ENCODE data around the gene LEMD2.

The LEMD2 gene

DNA sequence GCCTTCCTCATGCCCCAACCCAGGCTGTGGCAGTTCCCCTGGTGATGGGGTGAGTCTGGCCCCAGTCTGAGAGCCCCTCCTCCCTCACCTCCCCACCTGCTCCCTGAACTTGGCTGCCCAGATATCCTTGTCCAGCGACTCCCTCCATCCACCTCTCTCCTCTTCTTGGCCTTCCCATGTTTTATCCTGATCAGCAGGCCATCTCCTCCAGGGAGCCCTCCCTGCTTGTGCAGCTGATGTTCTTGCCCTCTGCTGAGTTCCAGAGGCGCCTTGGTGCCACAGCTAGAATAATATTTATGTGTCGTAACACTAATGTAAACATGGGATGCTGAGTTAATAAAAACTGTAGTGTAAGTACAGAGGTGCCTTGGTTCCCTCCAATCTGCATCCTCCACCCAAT, 31.8 kb downstream of the LEMD2 start:
- DNase-seq: no peak
- no peak for TF ChIP-seq GATA1 (IDR thresholded peaks at IDR 0.05; ENCODE audit: low read depth, low read length)
- no peak for TF ChIP-seq POLR2A (IDR thresholded peaks at IDR 0.05; ENCODE audit: low read length)

DNA sequence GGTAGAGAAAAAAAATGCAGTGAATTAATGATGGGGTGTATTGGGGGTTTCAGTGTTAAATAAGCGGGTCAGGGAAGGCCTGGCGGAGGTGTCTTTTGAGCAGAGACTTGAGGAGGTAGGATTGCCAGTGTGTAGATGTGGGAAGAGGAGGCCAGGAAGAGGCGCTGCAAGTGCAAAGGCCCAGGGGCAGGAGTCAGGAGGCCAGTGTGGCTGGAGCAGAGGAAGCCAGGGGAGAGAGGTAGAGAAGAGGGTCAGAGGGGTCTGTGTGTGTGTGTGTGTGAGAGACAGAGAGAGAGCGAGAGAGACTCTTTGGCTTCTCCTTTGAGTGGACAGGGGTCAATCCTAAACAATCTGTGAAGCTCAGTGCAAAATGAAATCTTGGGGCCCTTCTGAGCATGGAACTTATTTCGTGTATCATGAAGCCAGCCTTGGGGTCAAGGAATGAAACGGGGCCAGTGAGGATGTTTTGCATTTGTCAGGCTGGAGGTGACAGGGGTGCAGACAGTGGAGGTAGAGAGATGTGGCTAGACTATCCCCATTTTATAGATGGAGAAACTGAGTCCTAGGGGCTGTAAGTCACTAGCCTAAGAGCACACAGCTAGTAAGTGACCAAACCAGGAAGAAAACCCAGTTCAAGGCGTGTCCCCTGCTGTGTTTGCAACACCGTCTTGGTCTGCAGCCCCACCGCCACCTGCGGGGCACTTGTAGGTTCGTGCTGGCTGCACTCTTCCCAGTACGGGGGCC, 32.5 kb downstream of the LEMD2 start:
- no peak for DNase-seq
- no peak for TF ChIP-seq POLR2A (IDR thresholded peaks at IDR 0.05; ENCODE audit: low read length)
- no peak for TF ChIP-seq GATA1 (IDR thresholded peaks at IDR 0.05; ENCODE audit: low read depth, low read length)

DNA sequence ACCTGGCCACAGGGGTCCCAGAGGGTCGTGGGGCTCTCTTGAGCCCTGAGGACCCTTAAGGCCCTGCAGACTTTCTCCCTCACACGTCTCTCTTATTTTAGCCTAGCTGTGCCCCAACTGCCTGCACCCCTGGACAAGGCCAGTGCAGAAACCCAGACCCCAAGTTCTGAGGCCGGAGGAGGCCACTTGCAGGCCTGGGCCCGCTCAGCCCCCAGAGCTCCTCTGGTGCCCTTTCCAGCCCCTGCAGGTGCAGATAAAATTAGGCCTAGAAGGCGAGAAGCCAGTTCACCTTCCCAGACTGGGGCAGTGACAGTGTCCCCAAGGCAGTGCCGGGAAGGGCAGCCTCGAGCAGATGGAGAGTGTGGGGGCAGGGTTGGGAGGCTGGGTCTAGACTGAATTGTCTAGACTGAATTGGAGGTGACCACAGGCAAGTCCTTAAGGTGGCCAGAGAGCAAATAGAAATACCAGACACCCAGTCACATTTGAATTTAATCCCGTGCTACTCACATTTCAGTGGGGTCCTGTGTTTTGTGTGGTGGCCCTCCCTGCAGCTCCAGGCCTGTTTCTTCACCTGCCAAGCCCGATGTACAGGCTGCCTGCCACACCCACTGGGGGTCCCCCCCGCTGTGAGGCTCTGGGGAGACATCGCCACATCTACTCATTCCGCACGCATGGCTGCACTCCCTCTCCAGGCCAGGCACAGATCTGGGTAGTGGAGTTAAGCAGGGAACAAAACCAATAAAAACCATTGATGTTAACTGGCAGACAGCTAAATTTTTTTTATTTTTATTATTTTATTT, 33.7 kb downstream of the LEMD2 start:
- no peak for DNase-seq
- no peak for TF ChIP-seq GATA1 (IDR thresholded peaks at IDR 0.05; ENCODE audit: low read depth, low read length)
- TF ChIP-seq POLR2A (IDR thresholded peaks at IDR 0.05; ENCODE audit: low read length): no peak

DNA sequence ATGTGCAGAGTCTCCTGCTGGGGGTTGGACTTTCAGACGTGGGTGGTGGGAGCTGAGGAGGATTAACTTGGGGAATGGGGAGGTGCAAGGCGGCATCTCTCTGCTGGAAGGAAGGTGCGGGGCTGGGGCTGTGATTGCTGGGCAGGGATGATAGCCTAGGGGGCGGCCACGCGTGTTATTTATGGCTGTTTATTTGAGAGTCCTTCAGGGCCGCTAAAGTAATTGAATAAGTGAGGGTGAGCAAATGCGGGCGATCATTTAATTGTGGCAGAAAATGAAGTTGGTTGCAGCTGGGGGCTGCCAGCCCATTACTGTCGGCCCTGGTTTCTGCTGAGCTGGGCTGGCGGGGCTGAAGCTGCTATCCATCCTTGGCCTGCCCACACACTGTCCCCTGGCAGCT, 34.7 kb downstream of the LEMD2 start:
- TF ChIP-seq GATA1 (IDR thresholded peaks at IDR 0.05; ENCODE audit: low read depth, low read length): no peak
- TF ChIP-seq POLR2A (IDR thresholded peaks at IDR 0.05; ENCODE audit: low read length): no peak

DNA sequence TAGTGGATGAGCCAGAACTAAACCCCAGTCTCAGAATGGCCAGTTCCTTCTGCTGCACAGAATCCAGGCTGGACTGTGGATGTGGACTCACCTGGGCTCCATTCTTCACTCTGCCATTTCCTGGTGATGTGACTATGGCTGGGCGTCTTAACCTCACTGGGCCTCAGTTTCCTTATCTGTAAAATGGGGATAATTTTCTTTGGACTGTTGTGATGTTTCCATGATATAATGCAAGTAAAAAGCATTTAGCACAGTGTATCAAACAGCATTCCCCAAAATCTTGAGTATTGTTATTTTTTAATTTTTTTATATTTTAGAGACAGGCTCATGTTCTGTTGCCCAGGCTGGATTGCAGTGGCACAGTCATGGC, 36.3 kb downstream of the LEMD2 start:
- no peak for DNase-seq
- TF ChIP-seq POLR2A (IDR thresholded peaks at IDR 0.05; ENCODE audit: low read length) (no peak), GATA1 (IDR thresholded peaks at IDR 0.05; ENCODE audit: low read depth, low read length) (no peak)

More for the DNA sequence above, 34.7 kb downstream of the LEMD2 start:
- no peak for DNase-seq

DNA sequence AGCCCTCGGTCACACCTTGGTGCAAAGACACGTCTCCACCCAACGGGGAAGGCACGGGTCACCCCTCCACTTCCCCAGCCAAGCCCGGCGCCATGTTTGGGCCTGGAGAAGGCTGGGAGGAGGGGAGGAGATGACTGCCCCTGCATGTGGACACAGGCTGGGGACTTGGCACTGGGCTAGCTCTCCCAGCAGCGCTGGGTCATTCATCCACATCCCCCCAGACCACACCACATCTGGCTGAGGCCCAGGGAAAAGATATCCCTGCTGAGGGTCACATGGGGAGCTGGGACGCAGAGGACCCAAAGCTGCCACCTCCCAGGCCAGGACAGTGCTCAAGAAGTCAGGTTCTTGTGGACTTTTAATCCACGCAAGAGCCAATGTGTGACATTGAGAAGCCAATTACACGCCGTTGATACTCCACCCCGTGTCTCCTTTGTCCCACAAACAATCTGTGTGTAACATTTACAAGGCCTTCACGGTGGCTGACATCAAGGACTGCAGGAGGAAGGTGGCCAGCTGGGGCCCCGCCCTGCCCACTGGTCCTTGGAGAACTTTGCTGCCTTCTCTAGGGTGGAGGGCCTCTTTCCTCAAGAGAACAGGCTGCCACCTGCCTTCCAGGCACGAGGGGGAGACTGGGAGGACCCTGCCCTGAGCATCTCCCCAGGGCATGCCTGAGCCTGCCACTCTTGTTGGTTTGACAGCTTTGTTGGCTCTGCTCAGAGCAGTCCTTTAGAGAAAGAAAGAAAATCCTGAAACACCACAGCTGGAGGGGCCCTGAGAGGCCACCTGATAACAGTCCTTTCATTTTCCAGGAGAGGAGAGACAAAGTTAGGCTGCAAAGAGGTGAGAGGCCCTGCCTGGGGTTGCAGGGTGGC, 36.9 kb downstream of the LEMD2 start:
- DNase-seq: no peak
- TF ChIP-seq GATA1 (IDR thresholded peaks at IDR 0.05; ENCODE audit: low read depth, low read length) (no peak), POLR2A (IDR thresholded peaks at IDR 0.05; ENCODE audit: low read length) (no peak)

DNA sequence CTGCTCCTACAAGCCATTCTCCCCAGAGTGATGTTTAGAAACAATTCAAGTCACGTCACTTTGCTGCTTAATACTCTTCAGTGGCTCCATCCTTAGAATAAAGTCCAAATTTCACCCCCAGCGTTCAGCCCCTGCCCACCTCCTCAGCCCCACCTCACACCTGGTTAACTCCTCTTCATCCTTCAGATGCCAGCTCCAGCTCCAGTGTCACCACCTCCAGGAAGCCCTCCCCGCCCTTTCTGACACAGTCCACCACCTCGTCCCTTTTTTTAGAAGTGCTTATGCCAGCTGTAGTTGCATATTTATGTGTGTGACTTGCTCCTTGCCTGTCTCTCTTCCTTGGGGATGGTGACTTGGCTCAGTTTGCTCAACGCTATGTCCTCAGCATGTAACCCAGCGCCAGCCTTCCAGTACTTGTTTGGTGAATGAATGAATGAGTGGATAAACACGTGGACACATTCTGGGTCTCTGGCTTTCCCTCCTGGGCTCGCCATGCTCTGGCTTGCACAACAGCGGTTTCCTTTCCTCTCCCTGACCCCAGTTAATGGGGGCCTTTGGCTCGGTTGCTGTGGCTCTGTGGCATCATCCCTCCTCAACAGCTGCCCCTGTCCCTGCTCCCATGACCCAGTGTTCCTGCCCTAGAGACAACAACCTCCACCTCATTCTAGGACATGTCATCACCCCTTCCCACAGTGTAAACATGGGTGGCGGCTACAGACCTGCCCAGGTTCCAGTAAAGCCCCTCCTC, 38.5 kb downstream of the LEMD2 start:
- no peak for TF ChIP-seq POLR2A (IDR thresholded peaks at IDR 0.05; ENCODE audit: low read length)
- no peak for TF ChIP-seq GATA1 (IDR thresholded peaks at IDR 0.05; ENCODE audit: low read depth, low read length)
- no peak for DNase-seq

DNA sequence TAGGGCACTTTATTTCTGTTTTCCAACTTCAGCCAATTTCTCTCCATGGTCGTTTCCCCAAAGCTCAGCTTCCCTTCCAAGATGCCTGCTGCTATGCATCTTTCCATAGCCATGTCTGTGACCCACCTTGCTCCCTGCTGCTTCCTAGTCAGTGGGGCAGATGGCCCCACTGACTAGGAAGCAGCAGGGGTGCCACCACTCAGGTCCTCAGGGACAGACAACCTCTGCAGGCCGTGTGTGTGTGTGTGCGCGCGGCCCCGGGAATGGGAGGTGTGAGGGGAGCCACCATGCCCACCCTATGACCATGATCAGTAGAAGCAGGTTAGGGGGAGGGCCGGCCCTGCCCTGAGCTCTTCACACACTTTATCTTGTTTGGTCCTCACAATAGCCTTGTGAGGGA, 39.5 kb downstream of the LEMD2 start:
- DNase-seq: no peak
- TF ChIP-seq GATA1 (IDR thresholded peaks at IDR 0.05; ENCODE audit: low read depth, low read length) (no peak), POLR2A (IDR thresholded peaks at IDR 0.05; ENCODE audit: low read length) (no peak)

DNA sequence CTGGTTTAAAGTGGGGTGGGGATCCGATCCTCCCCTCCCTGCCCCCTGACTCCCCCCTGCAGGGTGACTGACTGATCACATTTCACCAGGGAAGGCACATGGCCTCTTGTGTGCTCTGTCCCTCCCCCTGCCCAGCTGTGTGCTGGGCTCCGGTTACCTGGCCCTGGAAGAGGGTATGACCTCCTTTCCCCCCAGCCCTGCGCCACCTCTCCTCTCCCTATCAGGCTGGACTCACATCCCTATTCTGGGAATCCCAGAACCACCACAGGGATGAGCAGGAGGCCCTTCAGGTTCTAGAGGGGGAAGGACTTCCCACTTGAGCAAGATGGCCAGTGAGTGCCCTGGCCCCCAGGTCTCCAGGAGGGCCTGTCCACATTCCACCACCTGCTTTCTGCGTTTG, 40.1 kb downstream of the LEMD2 start:
- no peak for DNase-seq
- TF ChIP-seq GATA1 (IDR thresholded peaks at IDR 0.05; ENCODE audit: low read depth, low read length) (no peak), POLR2A (IDR thresholded peaks at IDR 0.05; ENCODE audit: low read length) (no peak)

DNA sequence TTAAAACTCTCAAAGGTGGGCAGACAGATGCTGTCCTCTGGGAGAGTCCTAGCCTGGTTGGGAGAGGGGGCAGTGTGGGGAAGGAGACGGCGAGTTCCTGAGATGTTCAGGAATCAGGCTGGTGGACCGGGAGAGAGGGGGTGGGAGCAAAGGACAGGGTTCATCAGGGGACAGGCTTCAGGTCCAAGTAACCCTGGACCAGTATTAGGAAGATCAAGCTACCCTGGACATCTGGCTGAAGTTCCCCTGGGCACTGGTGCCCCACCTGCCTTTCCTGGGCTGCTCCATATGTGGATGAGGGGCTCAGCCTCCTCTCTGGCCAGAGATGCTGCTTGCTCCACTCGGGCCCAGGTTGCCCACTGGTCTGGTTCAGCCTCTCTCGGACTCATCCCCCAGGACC, 41.1 kb downstream of the LEMD2 start:
- DNase-seq: no peak
- TF ChIP-seq GATA1 (IDR thresholded peaks at IDR 0.05; ENCODE audit: low read depth, low read length) (no peak), POLR2A (IDR thresholded peaks at IDR 0.05; ENCODE audit: low read length) (no peak)

DNA sequence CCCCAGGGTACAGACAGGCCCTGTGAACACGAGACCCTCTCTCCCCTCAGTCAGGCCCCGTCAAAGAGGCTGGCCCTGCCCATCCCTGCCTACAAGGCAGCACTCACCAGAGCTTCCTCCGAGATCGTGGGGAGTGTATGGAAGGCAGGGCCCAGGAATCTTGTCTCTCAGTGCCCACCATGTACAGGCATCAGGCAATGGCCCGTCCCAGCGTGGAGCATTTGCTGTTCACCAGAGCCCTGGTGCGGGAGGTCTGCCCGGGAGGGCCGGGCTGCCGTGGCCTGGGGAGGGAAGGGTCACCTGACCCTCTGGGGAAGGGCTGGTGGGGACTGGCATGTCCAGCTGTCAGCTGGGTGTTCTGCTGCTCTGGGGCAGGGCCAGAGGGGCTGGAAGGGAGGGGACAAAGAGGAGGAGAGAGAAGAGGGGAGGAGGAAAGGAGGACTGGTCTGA, 42.3 kb downstream of the LEMD2 start, which contains the start of gene IP6K3:
Gene IP6K3, minus strand, starts transcription at position 255 of the 450 bp plus-strand sequence. CDS start 11,429 bp downstream, outside the sequence.
- no peak for DNase-seq

DNA sequence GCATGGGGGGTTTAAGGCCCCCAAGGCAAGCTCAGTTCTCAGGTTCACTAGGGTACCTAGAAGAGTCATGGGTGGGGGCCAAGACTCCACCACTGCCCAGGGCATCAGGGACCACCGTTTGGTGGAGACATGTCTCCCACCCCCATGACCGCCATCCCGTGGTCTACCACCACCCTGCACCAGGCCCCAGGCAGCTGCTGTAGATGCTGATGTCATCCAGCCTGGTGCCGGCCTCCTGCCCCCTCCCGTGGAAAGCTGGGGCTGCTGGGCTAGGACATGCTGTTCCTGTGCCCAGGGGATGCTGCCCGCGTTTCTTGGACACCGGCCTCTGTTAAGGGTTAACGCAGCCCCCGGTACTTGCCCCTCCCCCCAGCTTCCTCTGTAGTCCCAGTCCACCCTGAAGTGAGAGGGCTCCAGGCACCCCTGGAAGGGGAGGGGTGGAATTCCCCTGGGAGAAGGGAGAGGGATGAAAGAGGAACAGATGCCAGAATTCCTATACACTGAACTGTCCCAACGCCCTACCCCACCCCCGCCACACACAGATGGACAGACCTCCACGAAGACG, 42.8 kb downstream of the LEMD2 start:
- DNase-seq: no peak
- TF ChIP-seq GATA1 (IDR thresholded peaks at IDR 0.05; ENCODE audit: low read depth, low read length): no peak
- TF ChIP-seq POLR2A (IDR thresholded peaks at IDR 0.05; ENCODE audit: low read length): no peak

More for the DNA sequence above, 42.3 kb downstream of the LEMD2 start, which contains the start of gene IP6K3:
- TF ChIP-seq GATA1 (IDR thresholded peaks at IDR 0.05; ENCODE audit: low read depth, low read length) (no peak), POLR2A (IDR thresholded peaks at IDR 0.05; ENCODE audit: low read length) (no peak)

DNA sequence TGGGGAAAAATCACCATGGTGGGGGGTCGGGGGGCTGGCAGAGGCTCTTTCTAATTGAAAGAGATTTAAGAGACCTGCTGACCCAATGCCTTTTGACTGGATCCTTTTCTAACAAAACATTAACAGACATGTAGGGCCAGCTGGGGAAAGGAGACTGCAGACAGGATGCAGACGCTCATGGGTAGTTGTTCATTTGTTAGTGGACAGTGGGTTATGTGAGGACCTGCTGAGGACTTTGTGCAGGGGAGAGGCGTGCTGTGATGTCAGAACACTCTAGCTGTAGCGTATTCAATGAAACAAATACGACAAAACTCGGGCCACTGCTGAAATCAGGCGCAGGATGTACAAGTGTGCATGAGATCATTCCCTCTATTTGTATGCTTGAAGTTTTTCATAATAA, 43.4 kb downstream of the LEMD2 start:
- no peak for DNase-seq
- TF ChIP-seq GATA1 (IDR thresholded peaks at IDR 0.05; ENCODE audit: low read depth, low read length) (no peak), POLR2A (IDR thresholded peaks at IDR 0.05; ENCODE audit: low read length) (no peak)

All from erythroblast (primary cell).